ENCODE results near the gene CYP1B1.
"Not testable (repeated sequence)": the region's sequence is repeated elsewhere in the genome, so short reads cannot be mapped to it uniquely, and the experiment has no call there.

CYP1B1 gene

GRCh38 chr2:38075507-38076151 lies at the start of gene CYP1B1:
Gene CYP1B1, minus strand, starts transcription at chr2:38076151. Its CDS starts 763 bp downstream, at chr2:38075388.
- DNase-seq (ENCODE audit: low spot score): no peak

- no peak for DNase-seq (ENCODE audit: low spot score)
Measured at GRCh38 chr2:38125007-38125406, 49.1 kb upstream of the CYP1B1 start.

- no peak for DNase-seq (ENCODE audit: low spot score)
Measured at GRCh38 chr2:38123911-38124310, 48.0 kb upstream of the CYP1B1 start.

- no peak for DNase-seq (ENCODE audit: low spot score)
Measured at GRCh38 chr2:38122344-38122743, 46.4 kb upstream of the CYP1B1 start.

- DNase-seq (ENCODE audit: low spot score): no peak
Measured at GRCh38 chr2:38121481-38121880, 45.5 kb upstream of the CYP1B1 start.

GRCh38 chr2:38120829-38121228 lies 44.9 kb upstream of the CYP1B1 start:
- no peak for DNase-seq (ENCODE audit: low spot score)

GRCh38 chr2:38120264-38120592 lies 44.3 kb upstream of the CYP1B1 start:
- DNase-seq (ENCODE audit: low spot score): no peak

- DNase-seq (ENCODE audit: low spot score): no peak
Measured at GRCh38 chr2:38116762-38117161, 40.8 kb upstream of the CYP1B1 start.

GRCh38 chr2:38115216-38116032 lies 39.5 kb upstream of the CYP1B1 start:
- peak; percentile 51 for DNase-seq (ENCODE audit: low spot score)

- DNase-seq (ENCODE audit: low spot score): no peak
Measured at GRCh38 chr2:38113981-38114708, 38.2 kb upstream of the CYP1B1 start.

- no peak for DNase-seq (ENCODE audit: low spot score)
Measured at GRCh38 chr2:38113051-38113450, 37.1 kb upstream of the CYP1B1 start.

- not testable (repeated sequence) for DNase-seq (ENCODE audit: low spot score)
Measured at GRCh38 chr2:38111350-38111749, 35.4 kb upstream of the CYP1B1 start.

GRCh38 chr2:38109732-38110181 lies 33.8 kb upstream of the CYP1B1 start:
- no peak for DNase-seq (ENCODE audit: low spot score)

- DNase-seq (ENCODE audit: low spot score): no peak
Measured at GRCh38 chr2:38108907-38109731, 33.2 kb upstream of the CYP1B1 start.

GRCh38 chr2:38107738-38108410 lies 31.9 kb upstream of the CYP1B1 start:
- no peak for DNase-seq (ENCODE audit: low spot score)

GRCh38 chr2:38106405-38107094 lies 30.6 kb upstream of the CYP1B1 start:
- no peak for DNase-seq (ENCODE audit: low spot score)

- DNase-seq (ENCODE audit: low spot score): no peak
Measured at GRCh38 chr2:38105922-38106321, 30.0 kb upstream of the CYP1B1 start.

- DNase-seq (ENCODE audit: low spot score): no peak
Measured at GRCh38 chr2:38104598-38104997, 28.6 kb upstream of the CYP1B1 start.

- DNase-seq (ENCODE audit: low spot score): no peak
Measured at GRCh38 chr2:38100328-38100727, 24.4 kb upstream of the CYP1B1 start.

- DNase-seq (ENCODE audit: low spot score): no peak
Measured at GRCh38 chr2:38099099-38100028, 23.4 kb upstream of the CYP1B1 start.

Data from hematopoietic multipotent progenitor cell treated with erythropoietin and hydrocortisone succinate and interleukin-3 and kit ligand, for 15 days (in vitro differentiated cells).